ENCODE data around the gene C12orf43.

GRCh38 chr12:121008347-121009098 is 7.8 kb downstream of the C12orf43 start:
- TF ChIP-seq CTCF (IDR thresholded peaks at IDR 0.05), result no peak
- no peak for TF ChIP-seq POLR2A (IDR thresholded peaks at IDR 0.05)

All from right lobe of liver (tissue), 4 donors.